ENCODE data around the gene ABHD4.
"Not testable (repeated sequence)": the region's sequence is repeated elsewhere in the genome, so short reads cannot be mapped to it uniquely, and the experiment has no call there.

ABHD4 gene

DNA sequence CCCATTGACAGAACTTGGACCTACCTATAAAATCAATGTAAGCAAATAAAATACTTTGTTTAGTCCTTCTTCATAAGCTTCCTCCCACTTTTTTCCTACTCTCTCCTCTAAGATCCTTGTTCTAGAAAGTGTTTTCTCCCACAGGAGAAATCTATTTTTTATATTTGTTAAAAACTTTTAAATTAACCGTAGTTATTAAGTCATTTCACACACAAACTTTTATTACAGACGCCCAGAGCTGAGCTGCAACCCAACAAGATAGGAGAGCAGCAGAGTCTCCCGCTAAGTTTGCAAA, 36.8 kb upstream of the ABHD4 start:
- in situ Hi-C loops (cut with HindIII; ENCODE audit: low sequenced_read_pairs) = loop anchor here (5.0 kb wide), 1 partner anchor 39 kb away; no protein-coding TSS in a partner anchor

DNA sequence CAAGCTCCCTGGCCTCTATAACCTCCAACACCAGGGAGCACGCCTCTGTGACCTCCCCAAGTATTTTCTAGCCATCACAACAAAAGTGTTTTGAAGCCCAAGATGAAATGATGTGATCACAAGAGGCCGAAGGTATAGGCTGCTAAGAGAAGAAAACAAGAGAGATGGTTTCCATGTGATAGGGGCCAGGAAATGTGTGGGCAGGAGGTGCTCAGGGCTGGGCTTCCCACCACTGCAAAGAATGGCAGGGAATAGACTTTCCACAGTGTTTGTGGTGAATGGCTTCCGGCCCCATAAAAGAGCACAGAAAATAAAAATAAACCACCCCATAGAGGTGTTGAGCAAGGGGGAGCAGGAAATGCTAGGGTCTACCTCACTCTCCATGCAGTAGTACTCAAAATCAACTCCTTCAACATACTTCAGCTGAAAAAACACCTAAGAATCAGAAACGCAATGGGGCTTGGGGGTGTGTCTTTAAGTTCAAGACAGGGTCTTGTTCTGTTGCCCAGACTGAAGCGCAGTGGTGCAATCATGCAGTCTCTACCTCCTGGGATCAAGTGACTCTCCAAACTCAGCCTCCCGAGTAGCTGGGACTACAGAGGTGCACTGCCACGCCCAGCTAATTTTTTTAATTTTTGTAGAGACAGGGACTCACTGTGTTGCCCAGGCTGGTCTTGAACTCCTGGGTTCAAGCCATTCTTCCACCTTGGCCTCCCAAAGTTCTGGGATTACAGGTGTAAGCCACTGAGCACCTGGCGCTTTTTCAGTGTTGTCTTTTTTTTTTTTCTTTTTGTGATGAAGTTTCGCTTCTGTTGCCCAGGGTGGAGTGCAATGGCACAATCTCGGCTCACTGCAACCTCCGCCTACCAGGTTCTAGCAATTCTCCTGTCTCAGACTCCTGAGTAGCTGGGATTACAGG, 36.2 kb upstream of the ABHD4 start:
- in situ Hi-C loops (cut with HindIII; ENCODE audit: low sequenced_read_pairs) = loop anchor here (5.0 kb wide), 1 partner anchor 40 kb away; no protein-coding TSS in a partner anchor

DNA sequence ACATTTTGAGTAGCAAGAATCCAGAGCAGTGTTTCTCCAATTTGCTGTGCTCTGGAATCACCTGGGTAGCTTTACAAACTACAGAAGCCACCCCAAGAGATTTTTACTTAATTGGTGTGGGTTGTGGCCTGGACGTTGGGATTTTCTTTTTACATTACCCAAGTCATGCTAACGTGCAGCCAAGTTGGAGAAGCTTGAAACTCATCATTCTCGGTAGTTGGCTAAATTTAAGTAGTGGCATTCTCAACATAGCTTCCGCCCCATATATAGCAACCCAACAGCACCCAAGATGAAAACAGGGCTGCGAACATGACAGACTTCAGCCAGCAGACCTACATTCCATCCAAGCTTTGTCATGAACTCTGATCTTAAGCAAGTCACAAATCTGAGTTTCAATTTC, 34.1 kb upstream of the ABHD4 start:
- in situ Hi-C loops (cut with HindIII; ENCODE audit: low sequenced_read_pairs) = loop anchor here (5.0 kb wide), 1 partner anchor 42 kb away; no protein-coding TSS in a partner anchor

DNA sequence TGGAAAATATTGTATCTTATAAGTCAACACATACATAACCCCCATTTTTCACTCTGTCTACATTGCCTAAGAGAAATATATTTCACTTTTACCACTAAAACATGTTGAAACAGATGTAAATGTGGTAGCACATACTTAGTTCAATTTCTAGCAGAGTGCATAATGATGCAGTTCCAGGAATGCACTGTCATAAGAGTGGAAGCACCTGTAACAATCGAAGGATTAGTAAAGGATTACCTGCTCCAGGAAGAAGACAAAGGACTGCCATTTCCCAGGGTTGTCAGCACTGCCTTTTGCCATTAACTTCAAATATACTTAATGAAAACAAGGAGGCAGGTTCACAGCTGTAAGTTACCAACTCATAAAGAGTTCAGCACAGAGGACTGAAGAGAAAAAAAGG, 33.6 kb upstream of the ABHD4 start:
- in situ Hi-C loops (cut with HindIII; ENCODE audit: low sequenced_read_pairs) = loop anchor here (5.0 kb wide), 1 partner anchor 42 kb away; no protein-coding TSS in a partner anchor

DNA sequence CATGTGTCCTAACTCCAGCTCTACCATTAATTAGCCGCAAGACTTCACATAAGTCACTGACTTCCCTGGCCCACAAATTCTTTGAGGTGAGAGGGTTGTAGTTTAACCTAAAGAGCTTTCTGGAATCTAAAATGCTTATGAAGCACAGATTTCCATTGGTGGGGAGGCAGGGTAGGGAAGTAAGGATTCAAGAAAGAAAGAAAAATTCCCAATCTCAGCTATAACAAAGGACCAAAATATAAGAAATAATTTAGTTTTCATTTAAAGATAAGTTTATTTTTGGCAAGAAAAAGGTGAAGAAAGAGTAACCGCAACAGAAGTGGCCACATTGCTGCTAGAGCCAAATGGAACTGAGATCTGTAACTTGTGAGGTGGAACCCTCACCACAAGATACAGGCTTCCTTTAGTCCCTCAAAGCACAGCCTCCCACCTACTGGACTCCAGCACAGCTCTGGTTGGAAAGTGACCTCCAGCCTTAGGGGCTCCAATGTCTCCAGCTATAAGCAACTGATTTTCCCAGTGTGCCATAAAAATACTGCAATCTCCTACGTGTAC, 32.6 kb upstream of the ABHD4 start:
- in situ Hi-C loops (cut with HindIII; ENCODE audit: low sequenced_read_pairs) = no loop called here

DNA sequence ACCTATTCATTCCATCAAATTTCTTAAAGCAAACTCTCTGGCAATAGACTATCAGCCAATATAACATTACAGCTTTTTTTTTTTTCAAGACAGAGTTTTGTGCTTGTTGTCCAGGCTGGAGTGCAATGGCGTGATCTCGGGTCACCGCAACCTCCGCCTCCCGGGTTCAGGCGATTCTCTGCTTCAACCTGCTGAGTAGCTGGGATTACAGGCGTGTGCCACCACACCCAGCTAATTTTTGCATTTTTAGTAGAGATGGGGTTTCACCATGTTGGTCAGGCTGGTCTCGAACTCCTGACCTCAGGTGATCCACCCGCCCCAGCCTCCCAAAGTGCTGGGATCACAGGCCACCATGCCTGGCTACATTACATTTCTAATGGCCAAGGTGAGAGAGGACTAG, 31.8 kb upstream of the ABHD4 start:
- in situ Hi-C loops (cut with HindIII; ENCODE audit: low sequenced_read_pairs) = not testable (repeated sequence)

DNA sequence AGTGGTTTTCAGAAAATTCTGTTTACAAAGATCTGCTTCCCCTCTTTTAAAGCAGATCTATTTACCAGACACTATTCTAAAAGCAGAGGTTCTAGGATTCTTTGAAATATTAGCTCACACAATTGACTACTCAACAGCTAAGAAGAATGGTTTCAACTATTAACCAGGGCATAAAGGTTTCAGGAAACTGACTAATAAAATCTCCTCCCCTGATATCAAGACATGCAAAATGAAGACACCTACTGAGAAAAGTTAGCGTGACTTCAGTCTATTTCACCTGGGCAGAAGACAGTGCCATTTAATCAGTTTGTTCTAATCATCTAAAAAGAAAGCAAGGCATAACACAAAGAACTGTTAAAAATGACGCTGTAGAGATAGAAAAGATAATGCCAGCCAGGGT, 31.3 kb upstream of the ABHD4 start:
- in situ Hi-C loops (cut with HindIII; ENCODE audit: low sequenced_read_pairs) = no loop called here

DNA sequence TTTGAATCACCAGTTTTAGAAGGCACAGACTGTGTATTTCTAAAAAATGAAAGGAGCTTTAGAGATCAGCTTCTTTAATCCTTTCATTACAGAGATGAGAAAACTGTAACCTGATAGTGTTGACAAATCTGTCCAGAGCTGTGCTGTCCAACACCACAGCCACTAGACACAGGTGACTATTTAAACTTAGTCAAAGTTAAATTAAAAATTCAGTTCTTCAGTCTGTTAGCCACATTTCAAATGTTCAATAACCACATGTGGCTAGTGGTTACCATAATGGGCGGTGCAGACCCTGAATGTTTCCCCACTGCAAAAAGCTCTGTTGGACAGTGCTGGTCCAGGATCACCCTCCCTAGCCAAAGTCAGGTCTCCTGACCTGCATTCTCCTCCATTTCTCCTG, 30.7 kb upstream of the ABHD4 start:
- in situ Hi-C loops (cut with HindIII; ENCODE audit: low sequenced_read_pairs) = no loop called here

DNA sequence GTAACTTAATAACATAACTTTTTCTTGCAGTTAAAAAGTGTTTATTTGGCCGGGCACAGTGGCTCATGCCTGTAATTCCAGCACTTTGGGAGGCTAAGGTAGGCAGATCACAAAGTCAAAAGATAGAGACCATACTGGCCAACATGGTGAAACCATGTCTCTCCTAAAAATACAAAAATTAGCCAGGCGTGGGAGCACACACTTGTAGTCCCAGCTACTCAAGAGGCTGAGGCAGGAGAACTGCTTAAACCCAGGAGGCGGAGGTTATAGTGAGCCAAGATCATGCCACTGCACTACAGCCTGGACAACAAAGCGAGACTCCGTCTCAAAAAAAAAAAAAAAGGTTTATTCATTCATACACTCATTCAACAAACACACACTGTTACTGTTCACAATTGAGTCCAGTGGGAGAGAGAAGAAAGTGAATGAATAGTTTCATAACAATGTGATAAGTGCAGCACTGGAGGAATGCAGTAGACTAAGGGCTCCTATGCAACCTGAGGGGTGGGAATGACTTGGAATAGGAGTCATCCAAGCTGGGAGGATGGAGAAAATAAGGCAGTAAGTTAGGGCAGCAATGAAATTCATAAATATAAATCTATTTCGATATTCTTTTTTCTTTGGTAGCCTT, 28.9 kb upstream of the ABHD4 start:
- in situ Hi-C loops (cut with HindIII; ENCODE audit: low sequenced_read_pairs) = no loop called here

DNA sequence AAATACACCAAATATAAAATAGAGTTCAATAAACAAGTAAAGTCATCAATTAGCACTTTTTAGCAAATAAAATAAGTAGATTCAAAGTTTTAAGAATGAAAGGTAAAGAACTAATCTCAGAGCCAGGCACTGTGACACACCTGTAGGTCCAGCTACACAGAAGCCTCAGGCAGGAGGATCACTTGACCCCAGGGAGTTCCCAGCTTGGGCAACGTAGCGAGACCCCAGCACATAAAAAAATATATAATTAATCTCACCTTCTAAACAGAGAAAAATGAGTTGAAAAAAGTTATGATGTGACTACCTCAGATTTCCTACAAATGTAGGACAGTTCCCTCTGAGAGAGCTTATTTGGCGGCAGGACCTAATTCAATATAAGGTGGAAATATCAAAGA, 28.4 kb upstream of the ABHD4 start:
- in situ Hi-C loops (cut with HindIII; ENCODE audit: low sequenced_read_pairs) = no loop called here

DNA sequence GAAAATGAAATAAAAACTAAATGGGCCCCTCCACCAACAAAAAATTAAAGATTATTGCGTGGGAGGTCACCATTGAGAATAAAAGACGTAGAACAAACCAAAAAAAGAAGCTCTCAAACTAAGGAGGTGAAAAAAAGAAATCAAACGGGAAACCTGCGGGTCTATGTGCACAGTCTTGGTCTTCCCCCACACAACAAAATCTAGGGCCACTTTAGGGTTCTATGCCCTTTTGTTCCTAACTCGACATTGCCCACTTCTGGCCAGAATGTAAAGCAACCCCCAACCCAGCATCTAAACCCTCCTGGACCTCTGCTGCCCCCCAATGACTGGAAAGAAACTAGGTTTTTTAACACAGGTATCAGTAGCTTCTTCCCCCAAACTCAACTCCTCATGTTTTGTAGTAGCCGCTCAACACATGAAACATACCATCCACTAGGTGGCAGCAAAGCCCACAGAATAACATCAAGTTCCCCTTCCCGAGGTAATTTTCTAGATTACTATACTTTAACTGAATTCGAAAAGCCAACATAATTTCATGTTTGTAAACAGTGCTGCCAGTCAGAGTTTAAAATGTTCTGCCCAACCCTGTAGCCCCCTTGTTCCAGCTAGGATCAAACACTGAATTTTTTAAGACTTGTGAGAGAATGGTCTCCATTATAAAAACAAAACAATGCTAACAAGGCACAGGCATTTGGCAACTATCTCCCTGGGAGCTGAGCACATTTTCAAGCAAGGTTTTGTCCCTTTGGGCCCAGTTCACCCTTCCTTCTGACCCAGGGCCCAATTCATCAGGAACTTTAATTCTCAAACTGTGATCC, 27.8 kb upstream of the ABHD4 start:
- in situ Hi-C loops (cut with HindIII; ENCODE audit: low sequenced_read_pairs) = no loop called here

DNA sequence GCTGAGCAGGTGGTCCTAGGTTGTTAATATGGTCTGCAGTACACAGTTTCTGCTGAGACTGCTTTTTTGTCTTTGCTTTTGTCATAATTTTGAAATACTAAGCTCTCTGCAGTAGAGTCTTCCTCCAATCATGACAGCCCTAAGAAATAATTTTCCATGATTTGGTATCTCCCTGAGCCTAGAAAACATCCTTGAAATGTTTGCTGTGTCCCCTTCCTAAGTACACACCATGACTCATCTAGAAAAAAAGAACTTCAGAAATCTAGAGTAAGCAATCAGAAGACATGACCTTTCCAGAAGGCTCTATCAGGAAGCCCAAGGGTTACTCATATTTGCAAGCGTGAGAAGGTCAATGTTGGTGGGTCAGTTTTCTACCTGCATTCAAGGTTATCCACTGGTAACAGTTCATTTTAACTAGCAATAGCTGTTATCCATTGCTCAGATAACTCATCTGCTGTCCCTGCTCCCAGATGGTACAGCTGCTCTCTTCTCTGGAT, 25.5 kb upstream of the ABHD4 start:
- in situ Hi-C loops (cut with HindIII; ENCODE audit: low sequenced_read_pairs) = no loop called here

DNA sequence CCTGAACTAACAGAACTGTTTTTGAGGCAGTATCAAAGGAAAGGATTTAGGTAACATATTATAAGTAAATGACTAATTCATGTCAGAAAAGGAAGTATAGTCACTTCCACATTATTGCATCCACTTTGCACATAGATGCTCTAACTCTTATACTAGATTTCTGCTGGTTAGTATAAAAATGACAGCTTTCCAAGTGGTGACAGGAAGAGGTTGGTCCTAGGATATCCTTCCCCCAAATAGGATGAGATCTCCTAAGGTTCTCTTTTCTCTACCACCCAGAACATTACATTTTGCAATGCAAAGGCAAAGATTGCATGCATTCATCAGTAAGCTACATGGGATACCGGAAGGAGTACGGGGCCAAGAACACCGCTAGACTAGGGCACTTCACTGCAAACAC, 24.3 kb upstream of the ABHD4 start:
- in situ Hi-C loops (cut with HindIII; ENCODE audit: low sequenced_read_pairs) = no loop called here

DNA sequence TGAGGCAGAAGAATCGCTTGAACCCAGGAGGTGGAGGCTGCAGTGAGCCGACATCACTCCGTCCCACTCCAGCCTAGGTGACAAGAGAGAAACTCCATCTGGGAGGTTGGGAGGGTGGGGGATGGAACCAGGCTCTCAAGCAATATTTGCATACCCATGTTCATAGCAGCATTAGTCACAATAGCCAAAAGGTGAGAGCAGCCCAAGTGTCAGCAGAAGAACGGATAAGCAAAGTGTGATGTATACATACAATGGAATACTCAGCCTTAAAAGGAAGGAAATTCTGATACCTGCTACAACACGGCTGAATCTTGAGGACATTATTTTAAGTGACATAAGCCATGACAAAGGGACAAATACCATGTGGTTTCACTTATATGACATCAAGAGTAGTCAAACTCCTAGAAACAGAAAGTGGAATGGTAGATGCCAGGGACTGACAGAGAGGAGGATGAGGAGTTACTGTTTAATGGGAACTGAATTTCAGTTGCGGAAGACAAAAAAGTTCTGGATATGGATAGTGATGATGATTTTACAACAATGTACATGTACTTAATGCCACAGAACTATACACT, 20.7 kb upstream of the ABHD4 start:
- in situ Hi-C loops (cut with HindIII; ENCODE audit: low sequenced_read_pairs) = no loop called here

DNA sequence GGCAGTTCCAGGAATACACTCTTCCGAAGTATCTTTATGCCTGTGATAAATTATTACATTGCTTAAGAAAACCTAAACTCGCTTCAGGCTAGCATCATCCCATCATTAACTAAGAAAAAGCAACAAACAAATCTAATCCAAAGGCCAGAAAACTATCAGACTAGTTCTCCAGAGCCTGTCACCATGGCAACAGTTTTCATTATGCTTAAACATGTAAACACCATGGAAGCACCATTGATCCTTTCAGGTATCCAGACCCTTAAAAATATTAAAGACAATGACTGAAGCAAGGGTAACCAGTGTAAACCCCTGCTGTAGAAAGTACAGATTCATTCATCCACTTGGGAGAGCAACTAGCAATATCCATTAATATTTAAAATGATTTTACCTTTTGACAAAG, 18.9 kb upstream of the ABHD4 start:
- in situ Hi-C loops (cut with HindIII; ENCODE audit: low sequenced_read_pairs) = no loop called here

DNA sequence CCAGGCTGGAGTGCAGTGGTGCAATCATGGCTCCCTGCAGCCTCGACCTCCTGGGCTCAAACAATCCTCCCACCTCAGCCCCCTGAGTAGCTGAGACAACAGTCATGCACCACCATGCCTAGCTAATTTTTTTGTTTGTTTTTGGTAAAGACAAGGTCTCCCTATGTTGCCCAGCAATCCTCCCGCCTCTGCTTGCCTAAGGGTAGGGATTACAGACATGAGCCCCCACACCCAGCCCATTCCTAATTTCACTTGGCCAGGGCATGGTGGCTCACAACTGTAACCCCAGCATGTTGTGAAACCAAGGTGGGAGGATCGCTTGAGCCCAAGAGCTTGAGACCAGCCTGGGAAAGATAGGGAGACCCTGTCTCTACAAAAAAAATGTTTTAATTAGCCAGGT, 18.2 kb upstream of the ABHD4 start:
- in situ Hi-C loops (cut with HindIII; ENCODE audit: low sequenced_read_pairs) = no loop called here

DNA sequence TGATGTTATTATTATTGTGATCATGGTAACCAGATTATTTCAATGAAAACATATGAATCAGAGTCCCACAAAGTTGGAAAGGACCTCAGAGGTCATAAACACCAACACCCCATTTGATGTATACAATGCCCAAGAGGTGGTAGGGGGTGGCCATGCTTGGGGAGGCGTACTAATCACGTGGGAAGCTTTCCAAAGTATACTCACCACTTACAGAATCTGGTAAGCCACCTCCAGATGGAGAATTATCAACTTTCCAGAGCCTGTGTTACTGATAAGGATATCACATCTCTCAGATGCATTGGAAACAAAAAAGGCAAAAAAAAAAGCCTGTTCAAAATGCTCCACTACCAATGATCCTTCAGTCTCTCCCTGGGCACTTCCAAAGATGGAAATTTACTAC, 17.5 kb upstream of the ABHD4 start:
- in situ Hi-C loops (cut with HindIII; ENCODE audit: low sequenced_read_pairs) = no loop called here

DNA sequence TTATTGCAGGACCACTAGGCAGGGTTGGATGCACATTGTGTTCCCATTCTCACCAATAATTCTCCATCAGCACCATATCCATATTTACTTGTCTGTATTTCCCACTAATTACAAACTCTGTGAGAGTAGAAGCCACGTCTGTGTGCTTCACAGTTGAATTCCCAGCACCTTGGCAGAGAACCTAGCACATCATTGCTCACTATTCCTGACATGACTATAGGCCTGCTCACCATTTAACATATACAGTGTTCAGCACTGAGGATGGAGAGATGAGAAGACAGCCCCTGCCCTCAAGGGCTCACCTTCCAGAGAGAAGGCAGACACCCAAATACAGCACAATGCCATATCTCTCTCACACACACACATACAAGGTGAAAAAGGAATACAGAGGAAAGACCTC, 14.1 kb upstream of the ABHD4 start:
- in situ Hi-C loops (cut with HindIII; ENCODE audit: low sequenced_read_pairs) = no loop called here

DNA sequence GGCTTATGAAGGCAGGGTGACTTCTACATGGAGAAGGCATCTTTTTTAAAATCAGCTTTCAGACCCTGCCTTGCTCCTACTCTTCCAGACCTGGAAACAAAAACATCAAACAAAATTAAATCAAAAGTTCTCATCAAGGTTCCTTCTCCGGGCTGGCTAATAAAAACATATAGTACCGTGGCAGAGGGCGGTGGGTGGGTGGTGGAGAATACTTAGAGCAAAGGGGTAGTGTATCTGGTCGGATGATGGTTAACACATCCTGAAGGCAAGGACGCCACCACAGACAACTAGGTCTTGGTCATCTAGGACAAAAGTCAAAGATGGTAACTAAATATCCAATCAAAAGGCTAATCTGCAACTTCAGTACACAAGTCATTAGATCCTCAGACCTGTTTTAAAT, 10.9 kb upstream of the ABHD4 start:
- in situ Hi-C loops (cut with HindIII; ENCODE audit: low sequenced_read_pairs) = no loop called here

DNA sequence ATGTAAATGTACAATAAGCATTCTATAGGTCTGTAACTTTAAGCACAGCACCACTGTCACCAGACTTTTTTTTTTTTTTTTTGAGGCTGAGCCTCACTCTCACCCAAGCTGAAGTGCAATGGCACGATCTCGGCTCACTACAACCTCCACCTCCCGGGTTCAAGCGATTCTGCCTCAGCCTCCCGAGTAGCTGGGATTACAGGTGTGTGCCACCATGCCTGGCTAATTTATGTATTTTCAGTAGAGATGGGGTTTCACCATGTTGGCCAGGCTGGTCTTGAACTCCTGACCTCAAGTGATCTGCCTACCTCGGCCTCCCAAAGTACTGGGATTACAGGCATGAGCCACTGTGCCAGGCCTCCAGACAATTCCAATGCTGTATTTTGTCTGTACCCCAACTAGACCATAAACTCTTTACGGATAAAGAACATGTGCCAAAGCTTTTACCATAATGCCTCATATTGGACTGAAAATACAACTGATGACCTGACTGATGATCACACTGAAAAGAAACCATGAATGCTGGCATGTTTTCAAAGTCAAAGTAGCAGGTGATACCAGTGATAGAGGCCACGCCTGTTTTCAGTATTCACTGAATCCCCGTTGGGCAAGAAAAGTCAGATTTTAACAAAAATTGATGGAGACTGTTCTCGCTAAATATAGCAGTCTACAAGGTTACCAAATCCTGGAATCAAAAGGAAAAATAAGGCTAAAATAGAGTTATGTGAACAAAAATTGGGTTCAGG, 10.2 kb upstream of the ABHD4 start:
- in situ Hi-C loops (cut with HindIII; ENCODE audit: low sequenced_read_pairs) = not testable (repeated sequence)

Data from endothelial cell of hepatic sinusoid (primary cell).